GM21390 (cell line): ENCODE measurements around the gene HID1.
"Not testable (repeated sequence)": the region's sequence is repeated elsewhere in the genome, so short reads cannot be mapped to it uniquely, and the experiment has no call there.

Source experiments
- ATAC-seq: cut with Tn5 transposase; IDR thresholded peaks from one replicate; pipeline ENCODE4 v1.9.1; 2021; ENCODE audit not compliant: unreplicated experiment

HID1 gene

GRCh38 chr17:74924250-74924948, 48.2 kb downstream of the HID1 start, which contains the start of gene OTOP2:
OTOP2 (plus strand) TSS chr17:74924273; CDS start chr17:74924633, 360 bp downstream.
- no peak for ATAC-seq

GRCh38 chr17:74923538-74924249, 48.9 kb downstream of the HID1 start:
- no peak for ATAC-seq

- ATAC-seq: no peak
These were observed 49.6 kb downstream of the HID1 start, which contains the start of gene USH1G for GRCh38 chr17:74922694-74923537. USH1G (minus strand) TSS chr17:74923255; CDS start chr17:74923073, 182 bp downstream.

- no peak for ATAC-seq
These were observed 50.4 kb downstream of the HID1 start for GRCh38 chr17:74922172-74922571.

GRCh38 chr17:74921769-74922168, 50.8 kb downstream of the HID1 start:
- ATAC-seq: no peak

- ATAC-seq: no peak
These were observed 51.4 kb downstream of the HID1 start for GRCh38 chr17:74921026-74921681.

GRCh38 chr17:74920642-74921025, 51.9 kb downstream of the HID1 start:
- ATAC-seq: no peak

GRCh38 chr17:74920306-74920620, 52.3 kb downstream of the HID1 start:
- no peak for ATAC-seq

GRCh38 chr17:74919440-74920305, 52.9 kb downstream of the HID1 start:
- no peak for ATAC-seq

- no peak for ATAC-seq
These were observed 53.7 kb downstream of the HID1 start for GRCh38 chr17:74918906-74919305.

- no peak for ATAC-seq
These were observed 55.1 kb downstream of the HID1 start for GRCh38 chr17:74917430-74917829.

- no peak for ATAC-seq
These were observed 55.7 kb downstream of the HID1 start for GRCh38 chr17:74916851-74917199.

GRCh38 chr17:74916136-74916850, 56.3 kb downstream of the HID1 start:
- ATAC-seq: no peak

GRCh38 chr17:74911423-74911822, 61.1 kb downstream of the HID1 start:
- not testable (repeated sequence) for ATAC-seq

- ATAC-seq: not testable (repeated sequence)
These were observed 63.5 kb downstream of the HID1 start for GRCh38 chr17:74909097-74909496.

GRCh38 chr17:74907012-74907411, 65.5 kb downstream of the HID1 start:
- no peak for ATAC-seq

- not testable (repeated sequence) for ATAC-seq
These were observed 66.3 kb downstream of the HID1 start for GRCh38 chr17:74906214-74906793.

- no peak for ATAC-seq
These were observed 67.7 kb downstream of the HID1 start for GRCh38 chr17:74904687-74905409.

GRCh38 chr17:74903671-74904070, 68.9 kb downstream of the HID1 start:
- no peak for ATAC-seq
